Stimulated activated naive B cell treated with anti-CD40 and anti-IgM and Interleukin-4, amounts not matched to agents 10 μg/mL and 1 μg/mL and 100 μg/mL, for 72 hours (primary cell): ENCODE data around the gene SH3RF1.
A peak's percentile ranks its signal among the peaks of the same experiment; 100 is the strongest.

Experiments
- ATAC-seq, 2 donors: fragments of 150-1000 bp; cut with Tn5 transposase; replicated peaks; 2 replicates each; pipeline ENCODE4 v1.10.0; 2021; ENCODE audit warnings: moderate library complexity in 1 of 2
- DNase-seq: peaks from one replicate; pipeline ENCODE4 v3.0.0; 2021
- H3K27ac Mint-ChIP-seq: one replicate; pipeline ENCODE4 v1.8.0; 2022; ENCODE audit warnings: mild to moderate bottlenecking, mixed read lengths
- H3K27me3 Mint-ChIP-seq, 2 donors: one replicate each; pipeline ENCODE4 v1.8.0; 2022; ENCODE audit warnings: mixed read lengths in 2 of 2
- H3K36me3 Mint-ChIP-seq, 2 donors: one replicate each; pipeline ENCODE4 v1.8.0; 2022; ENCODE audit warnings: mixed read lengths in 2 of 2, mild to moderate bottlenecking in 1 of 2
- H3K4me1 Mint-ChIP-seq, 2 donors: one replicate each; pipeline ENCODE4 v1.8.0; 2022; ENCODE audit warnings: mixed read lengths in 2 of 2, mild to moderate bottlenecking in 1 of 2
- H3K4me3 Mint-ChIP-seq, 2 donors: one replicate each; pipeline ENCODE4 v1.8.0; 2022; ENCODE audit warnings: mild to moderate bottlenecking in 2 of 2, mixed read lengths in 2 of 2, moderate library complexity in 1 of 2
- H3K9me3 Mint-ChIP-seq, 2 donors: one replicate each; pipeline ENCODE4 v1.8.0; 2022; ENCODE audit warnings: mixed read lengths in 2 of 2, mild to moderate bottlenecking in 1 of 2

SH3RF1 gene

DNA sequence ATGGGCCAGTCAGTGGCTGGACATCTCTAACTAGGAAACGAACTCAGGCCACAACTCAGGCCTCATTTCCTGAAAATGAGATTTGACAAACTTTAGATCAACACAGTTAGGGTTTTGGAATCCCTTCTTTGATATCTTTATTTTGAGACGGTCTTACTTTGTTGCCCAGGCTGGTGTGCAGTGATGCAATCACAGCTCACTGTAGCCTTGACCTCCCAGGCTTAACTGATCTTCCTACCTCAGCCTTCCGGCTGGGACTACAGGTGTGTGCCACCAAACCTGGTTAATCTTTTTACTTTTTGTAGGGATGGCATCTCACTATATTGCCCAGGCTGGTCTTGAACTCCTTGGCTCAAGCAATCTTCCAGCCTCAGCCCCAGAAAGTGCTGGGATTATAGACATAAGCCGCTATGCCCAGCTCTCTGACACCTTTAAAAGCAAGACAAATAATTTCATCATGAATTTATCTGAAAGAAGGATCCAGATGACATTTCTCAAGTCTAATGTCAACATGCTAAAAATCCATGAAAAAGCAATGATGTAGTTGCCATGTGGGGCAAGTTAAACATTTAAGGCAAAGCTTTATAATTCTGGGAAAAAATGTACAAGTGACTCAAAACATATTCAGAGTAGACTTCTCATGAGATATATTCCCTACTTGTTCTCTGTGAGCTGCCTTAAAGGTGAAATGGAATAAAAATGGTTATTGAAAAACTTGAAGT lies 171.6 kb downstream of the SH3RF1 start:
- H3K4me1 Mint-ChIP-seq: peaks cover 31 to 43% of the 10 kb centered on the region in 2 donors
- DNase-seq (no peak), ATAC-seq (no peak)
- peaks cover 2 to 4% of the 10 kb centered on the region in 2 donors for H3K9me3 Mint-ChIP-seq
- no peaks in the 10 kb centered on the region for H3K27me3 Mint-ChIP-seq
- peaks cover 0 to 7% of the 10 kb centered on the region in 2 donors for H3K36me3 Mint-ChIP-seq
- peak overlapping the region; percentile 90 for H3K27ac Mint-ChIP-seq
- no peak overlapping the region for H3K4me3 Mint-ChIP-seq

DNA sequence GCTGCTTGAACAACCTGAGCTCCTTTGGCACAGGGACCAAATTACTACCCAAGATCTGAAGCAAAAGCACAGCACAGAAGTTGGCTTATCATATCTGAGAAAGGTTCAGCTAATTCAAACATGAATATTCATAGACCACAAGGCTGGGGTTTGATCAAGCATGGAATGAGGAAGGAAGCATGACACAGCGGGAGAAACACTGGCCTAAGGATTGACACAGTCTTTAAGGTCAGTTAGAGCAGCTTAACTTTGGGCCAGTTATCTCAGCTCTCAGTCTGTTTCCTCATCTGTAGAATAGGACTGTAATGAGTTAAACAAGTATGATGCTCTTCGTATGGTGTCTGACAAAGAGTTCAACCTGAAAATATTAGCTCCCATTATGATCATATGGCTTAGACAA lies 172.2 kb downstream of the SH3RF1 start:
- peaks cover 2 to 4% of the 10 kb centered on the region in 2 donors for H3K9me3 Mint-ChIP-seq
- H3K4me1 Mint-ChIP-seq: peaks cover 31 to 43% of the 10 kb centered on the region in 2 donors
- DNase-seq (peak; percentile 50), ATAC-seq (peak; percentile 81 to 85)
- peak overlapping the region; percentile 39 to 42 for H3K4me3 Mint-ChIP-seq
- H3K36me3 Mint-ChIP-seq: peaks cover 0 to 7% of the 10 kb centered on the region in 2 donors
- H3K27ac Mint-ChIP-seq: peak overlapping the region; percentile 90
- no peaks in the 10 kb centered on the region for H3K27me3 Mint-ChIP-seq

DNA sequence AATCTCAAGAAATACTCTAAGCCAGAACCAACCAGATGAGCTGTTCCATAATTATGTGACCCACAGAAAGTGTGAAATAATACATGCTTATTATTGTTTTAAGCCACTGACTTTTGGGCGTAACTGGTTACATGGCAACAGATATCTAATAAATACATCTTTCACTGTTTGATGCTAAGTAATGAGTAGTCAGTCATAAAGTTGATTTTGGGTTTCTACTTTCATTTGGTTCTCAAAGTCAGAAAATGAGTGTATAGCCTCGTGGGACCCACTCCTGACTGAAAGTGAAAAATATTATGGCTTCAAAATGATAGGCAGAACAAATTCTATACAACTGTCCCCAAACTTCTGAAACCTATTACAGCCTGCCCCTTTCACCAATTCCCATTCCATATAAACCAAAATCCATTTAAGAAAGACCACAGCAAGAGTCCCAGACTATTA lies 172.7 kb downstream of the SH3RF1 start:
- H3K27me3 Mint-ChIP-seq: no peaks in the 10 kb centered on the region
- peak overlapping the region; percentile 39 to 42 for H3K4me3 Mint-ChIP-seq
- peaks cover 0 to 7% of the 10 kb centered on the region in 2 donors for H3K36me3 Mint-ChIP-seq
- H3K27ac Mint-ChIP-seq: peak overlapping the region; percentile 90
- H3K4me1 Mint-ChIP-seq: peaks cover 33 to 48% of the 10 kb centered on the region in 2 donors
- peak; percentile 21 for DNase-seq
- ATAC-seq: peak; percentile 67 to 69
- peaks cover 2 to 4% of the 10 kb centered on the region in 2 donors for H3K9me3 Mint-ChIP-seq

DNA sequence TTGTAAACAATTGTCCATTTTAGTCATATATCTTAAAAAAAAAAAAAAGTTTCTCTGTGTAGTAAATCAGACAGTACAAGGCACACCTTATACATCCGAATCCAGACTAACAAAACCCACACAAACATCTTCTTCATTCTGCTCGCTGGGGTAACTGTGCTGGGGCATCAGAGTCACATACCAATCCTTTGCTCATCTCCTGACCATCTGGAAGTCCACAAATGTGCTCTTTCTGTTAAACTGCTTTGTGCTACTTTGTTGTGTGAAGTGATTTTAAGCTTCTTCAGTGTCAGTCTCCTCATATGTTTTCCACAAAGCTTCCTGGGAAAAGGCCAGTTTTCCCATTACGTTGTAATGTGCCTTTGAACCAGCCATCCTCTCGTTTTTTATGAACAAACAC lies 174.5 kb downstream of the SH3RF1 start:
- Mint-ChIP-seq H3K27me3 (no peaks in the 10 kb centered on the region), H3K4me3 (no peak overlapping the region), H3K27ac (no peak overlapping the region), H3K36me3 (peaks cover 0 to 7% of the 10 kb centered on the region in 2 donors), H3K9me3 (peaks cover 2 to 4% of the 10 kb centered on the region in 2 donors), H3K4me1 (peaks cover 33 to 48% of the 10 kb centered on the region in 2 donors)
- no peak for ATAC-seq
- DNase-seq: no peak

DNA sequence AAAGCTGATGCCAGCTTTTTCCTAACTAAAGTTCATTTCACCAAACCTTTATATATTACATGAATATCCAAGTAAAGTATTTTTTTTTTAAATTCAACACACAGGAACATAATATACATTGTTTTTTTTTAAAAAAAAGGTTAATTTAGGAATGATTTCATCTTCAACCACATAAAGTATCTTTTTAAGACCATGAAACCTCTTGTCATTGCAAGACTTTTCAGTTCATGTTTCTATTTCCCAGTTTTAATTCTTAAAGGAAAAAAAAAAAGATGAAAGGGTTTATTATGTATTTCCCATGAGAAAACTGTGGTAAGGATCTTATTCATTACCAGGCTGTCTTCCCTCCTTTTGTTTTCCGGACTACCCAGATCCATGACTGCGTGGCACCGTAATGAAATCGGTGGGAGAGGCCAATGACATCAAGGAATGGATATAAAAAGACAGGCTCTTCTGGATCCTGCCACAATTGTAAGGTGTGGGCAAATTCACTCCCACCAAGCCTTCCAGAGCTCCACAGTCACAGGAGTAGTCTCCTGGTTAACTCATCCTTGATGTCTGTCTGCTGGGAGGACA lies 176.0 kb downstream of the SH3RF1 start:
- Mint-ChIP-seq H3K36me3 (peaks cover 0 to 11% of the 10 kb centered on the region in 2 donors), H3K9me3 (peaks cover 7 to 8% of the 10 kb centered on the region in 2 donors), H3K27me3 (no peaks in the 10 kb centered on the region), H3K4me3 (no peak overlapping the region), H3K4me1 (peaks cover 22 to 35% of the 10 kb centered on the region in 2 donors), H3K27ac (peak overlapping the region; percentile 14)
- DNase-seq (no peak), ATAC-seq (no peak)

DNA sequence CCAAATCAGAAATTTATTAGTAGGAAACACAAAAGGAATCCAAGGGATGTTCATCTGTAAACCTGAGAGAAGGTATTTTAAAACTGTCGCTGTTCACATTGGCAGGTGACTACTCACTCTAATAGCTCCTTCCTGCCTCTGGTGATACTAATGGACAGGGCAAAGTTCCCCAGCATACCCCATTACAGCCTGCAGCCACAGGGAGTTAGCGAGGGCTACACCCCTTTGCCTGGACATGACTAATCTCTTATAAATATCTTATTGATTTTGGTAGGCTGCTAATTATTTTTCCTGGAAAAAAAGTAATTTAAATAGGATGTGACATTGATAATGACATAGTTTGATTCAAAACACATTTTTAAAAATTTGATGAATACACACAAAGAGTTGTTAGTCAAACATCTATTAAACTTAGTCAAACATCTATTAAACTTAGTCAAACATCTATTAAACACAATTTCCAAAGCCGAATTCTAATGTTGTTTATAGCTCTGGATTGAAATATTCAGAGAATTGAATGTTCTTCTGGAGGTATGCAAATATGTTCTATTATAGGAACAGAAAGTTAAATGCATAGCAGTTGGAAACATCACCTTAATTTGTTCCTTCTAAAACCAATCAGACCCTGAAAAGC lies 177.8 kb downstream of the SH3RF1 start:
- H3K9me3 Mint-ChIP-seq: peaks cover 9 to 14% of the 10 kb centered on the region in 2 donors
- DNase-seq (no peak), ATAC-seq (no peak)
- H3K27ac Mint-ChIP-seq: no peak overlapping the region
- no peak overlapping the region for H3K4me3 Mint-ChIP-seq
- peaks cover 10 to 18% of the 10 kb centered on the region in 2 donors for H3K4me1 Mint-ChIP-seq
- H3K27me3 Mint-ChIP-seq: no peaks in the 10 kb centered on the region
- peaks cover 0 to 14% of the 10 kb centered on the region in 2 donors for H3K36me3 Mint-ChIP-seq

DNA sequence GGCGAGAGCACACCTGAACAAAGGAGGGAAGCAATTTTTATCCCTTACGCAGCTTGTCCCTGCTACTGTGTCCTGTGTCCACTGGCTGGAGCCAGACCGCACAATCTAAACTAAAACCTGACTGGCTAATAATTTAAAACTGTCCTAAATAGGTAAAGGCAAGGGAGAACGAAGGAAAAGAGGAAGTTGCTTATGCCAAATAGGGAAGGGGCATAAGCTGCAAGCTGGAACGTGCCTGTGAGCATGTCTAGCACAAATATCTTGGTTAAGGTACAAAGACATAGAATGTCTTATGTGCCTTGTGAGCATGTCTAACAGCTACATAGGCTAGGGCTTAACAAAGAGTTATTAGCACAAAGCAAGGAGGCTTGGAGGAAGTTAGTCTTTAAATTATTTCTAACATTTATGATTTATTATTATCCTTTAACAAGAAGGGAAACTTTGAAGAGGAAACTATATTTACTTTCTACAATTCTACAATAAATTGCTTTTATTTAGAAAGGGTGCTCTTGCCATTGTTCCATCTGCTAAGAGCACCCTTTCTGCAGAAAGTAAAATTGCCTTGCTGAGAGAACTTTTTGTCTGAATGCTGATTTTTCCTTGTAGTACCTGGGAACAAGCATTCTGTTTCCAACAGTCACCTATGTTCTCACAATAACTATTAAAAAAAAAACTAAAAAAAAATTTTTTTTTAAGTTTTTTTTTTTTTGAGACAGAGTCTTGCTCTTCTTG lies 180.1 kb downstream of the SH3RF1 start:
- no peak for ATAC-seq
- Mint-ChIP-seq H3K9me3 (peaks cover 7 to 10% of the 10 kb centered on the region in 2 donors), H3K36me3 (peaks cover 0 to 7% of the 10 kb centered on the region in 2 donors), H3K4me3 (no peak overlapping the region), H3K27me3 (no peaks in the 10 kb centered on the region), H3K4me1 (peaks cover 5 to 11% of the 10 kb centered on the region in 2 donors), H3K27ac (no peak overlapping the region)
- no peak for DNase-seq

DNA sequence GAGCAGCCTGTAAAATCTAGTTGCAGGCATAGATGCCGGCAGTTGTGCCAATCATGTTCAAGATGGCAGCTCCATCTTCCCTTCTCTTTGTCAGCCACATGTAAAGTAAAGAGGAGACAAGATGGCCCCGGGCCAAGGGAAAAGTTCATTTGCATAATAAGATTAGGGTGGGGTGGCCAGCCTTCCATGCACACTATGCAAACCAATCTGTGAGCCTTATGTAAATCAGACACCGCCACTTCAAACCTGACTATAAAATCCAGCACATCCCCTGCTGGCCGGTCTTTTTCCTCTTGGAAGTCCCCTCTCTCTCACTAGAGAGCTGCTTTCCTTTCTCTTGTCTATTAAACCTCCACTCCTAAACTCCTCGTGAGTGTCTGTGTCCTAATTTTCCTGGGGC lies 181.8 kb downstream of the SH3RF1 start:
- ATAC-seq: no peak
- H3K27ac Mint-ChIP-seq: no peak overlapping the region
- peaks cover 0 to 7% of the 10 kb centered on the region in 2 donors for H3K36me3 Mint-ChIP-seq
- H3K9me3 Mint-ChIP-seq: peaks cover 7 to 10% of the 10 kb centered on the region in 2 donors
- no peak for DNase-seq
- no peak overlapping the region for H3K4me3 Mint-ChIP-seq
- H3K4me1 Mint-ChIP-seq: peaks cover 2 to 5% of the 10 kb centered on the region in 2 donors
- no peaks in the 10 kb centered on the region for H3K27me3 Mint-ChIP-seq

DNA sequence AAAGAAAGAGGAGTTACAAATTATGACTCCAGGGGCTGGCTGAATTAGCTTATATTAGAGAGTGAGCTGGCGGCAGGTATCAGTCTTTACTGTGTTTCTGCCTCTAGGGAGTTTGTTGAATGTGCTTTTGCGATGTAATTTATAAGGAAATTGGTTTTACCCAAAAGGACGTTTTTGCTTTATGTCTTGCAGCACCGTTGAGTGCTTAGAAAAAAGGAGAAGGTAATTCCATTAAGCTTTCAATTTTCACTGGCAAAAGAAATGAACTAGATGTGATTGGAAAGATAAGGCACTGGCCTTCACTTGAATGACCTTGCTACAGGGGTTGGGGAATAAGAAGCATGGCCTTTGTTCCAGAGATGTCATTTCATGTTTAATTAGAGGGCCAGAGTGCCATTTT lies 185.8 kb downstream of the SH3RF1 start:
- Mint-ChIP-seq H3K4me1 (peaks cover 10 to 16% of the 10 kb centered on the region in 2 donors), H3K27me3 (no peaks in the 10 kb centered on the region), H3K9me3 (peaks cover 2 to 6% of the 10 kb centered on the region in 2 donors), H3K27ac (no peak overlapping the region), H3K36me3 (peaks cover 0 to 3% of the 10 kb centered on the region in 2 donors), H3K4me3 (no peak overlapping the region)
- DNase-seq (no peak), ATAC-seq (no peak)

DNA sequence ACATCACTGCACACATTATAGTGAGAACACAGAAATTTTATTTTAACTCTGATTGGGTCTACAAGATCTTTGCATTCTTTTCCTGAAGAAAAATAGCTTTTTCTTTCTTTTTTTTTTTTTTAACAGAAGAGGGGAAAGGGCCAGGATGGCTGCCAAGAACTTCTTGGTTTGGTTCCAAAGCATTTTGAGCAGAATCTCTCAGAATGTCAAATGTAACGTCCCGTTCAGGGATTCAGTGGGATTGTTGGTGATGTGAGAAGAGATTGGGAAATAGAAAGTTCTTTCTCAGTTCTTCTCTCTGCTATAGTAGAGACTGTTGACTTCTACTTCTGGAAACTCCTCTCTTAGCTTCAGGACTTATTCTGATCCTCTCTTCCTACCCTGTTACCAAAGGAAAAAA lies 189.8 kb downstream of the SH3RF1 start:
- Mint-ChIP-seq H3K36me3 (no peaks in the 10 kb centered on the region), H3K27me3 (no peaks in the 10 kb centered on the region), H3K27ac (no peak overlapping the region), H3K4me1 (peaks cover 17 to 23% of the 10 kb centered on the region in 2 donors), H3K4me3 (no peak overlapping the region), H3K9me3 (no peaks in the 10 kb centered on the region)
- ATAC-seq: peak in 1 of 2 donors; percentile 15
- DNase-seq: no peak

DNA sequence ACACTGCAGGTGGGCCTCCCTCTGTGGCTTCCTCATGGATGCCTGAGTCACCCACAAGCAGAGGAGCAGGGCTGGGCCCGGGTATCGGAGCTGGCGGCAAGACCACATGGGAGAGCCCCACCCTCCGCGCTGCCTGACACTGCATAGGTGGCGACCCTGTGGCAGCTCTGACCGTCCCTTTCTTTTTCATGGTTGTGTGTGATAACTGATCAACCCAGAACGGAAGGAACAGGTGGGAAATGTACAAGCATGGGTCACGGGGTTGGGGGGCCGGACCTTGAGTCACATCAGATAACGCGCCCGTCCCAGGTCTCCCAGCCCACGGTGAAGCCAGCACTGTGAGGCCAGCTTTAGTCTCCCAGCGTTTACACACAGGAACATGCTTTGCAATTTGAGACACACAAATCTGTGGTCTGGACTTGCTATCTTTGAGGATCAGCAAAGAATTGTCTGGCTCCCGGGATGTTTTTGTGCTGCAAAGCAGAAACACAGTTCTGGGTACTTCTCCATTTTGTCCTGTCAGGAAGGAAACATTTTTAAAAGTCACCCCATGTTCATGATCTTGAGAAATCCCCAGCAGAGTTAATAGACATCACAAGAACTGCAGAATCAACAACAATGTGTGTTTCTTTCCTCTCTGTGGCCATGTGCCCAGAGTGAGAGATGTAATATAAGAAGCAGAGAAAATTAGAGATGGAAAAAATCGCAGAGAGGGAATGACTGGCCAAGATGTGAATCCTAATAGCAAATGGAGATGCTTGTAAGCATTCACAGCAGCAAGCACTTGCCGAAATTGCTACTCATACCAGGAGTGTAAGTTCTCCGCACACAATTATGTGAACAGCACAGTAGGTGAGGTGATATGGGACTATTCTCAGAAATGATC lies 190.6 kb downstream of the SH3RF1 start:
- peak; percentile 76 to 80 for ATAC-seq
- Mint-ChIP-seq H3K27me3 (no peaks in the 10 kb centered on the region), H3K4me3 (peak overlapping the region; percentile 78 to 79), H3K27ac (peak overlapping the region; percentile 62), H3K9me3 (no peaks in the 10 kb centered on the region), H3K4me1 (peaks cover 17 to 23% of the 10 kb centered on the region in 2 donors), H3K36me3 (no peaks in the 10 kb centered on the region)
- peak; percentile 14 for DNase-seq

DNA sequence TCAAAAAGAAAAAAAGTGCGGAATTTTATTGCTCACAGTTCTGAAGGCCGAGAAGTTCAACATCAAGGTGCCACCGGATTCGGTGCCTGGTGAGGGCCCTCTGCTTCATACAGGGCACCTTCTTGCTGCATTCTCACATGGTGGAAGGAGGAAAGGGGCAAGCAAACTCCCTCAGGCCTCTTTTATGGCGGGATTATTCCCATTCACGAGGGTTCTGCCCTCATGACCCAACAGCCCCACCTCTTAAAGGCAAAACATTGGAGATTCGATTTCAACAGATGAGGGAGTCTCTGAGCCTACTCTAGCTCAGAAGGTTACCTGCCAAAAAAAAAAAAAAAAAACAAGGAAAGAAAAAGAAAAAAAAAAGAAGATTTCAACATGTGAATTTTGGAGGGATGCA lies 196.6 kb downstream of the SH3RF1 start:
- H3K9me3 Mint-ChIP-seq: no peaks in the 10 kb centered on the region
- no peaks in the 10 kb centered on the region for H3K36me3 Mint-ChIP-seq
- no peak overlapping the region for H3K27ac Mint-ChIP-seq
- H3K27me3 Mint-ChIP-seq: no peaks in the 10 kb centered on the region
- DNase-seq (no peak), ATAC-seq (no peak)
- no peak overlapping the region for H3K4me3 Mint-ChIP-seq
- no peaks in the 10 kb centered on the region for H3K4me1 Mint-ChIP-seq

DNA sequence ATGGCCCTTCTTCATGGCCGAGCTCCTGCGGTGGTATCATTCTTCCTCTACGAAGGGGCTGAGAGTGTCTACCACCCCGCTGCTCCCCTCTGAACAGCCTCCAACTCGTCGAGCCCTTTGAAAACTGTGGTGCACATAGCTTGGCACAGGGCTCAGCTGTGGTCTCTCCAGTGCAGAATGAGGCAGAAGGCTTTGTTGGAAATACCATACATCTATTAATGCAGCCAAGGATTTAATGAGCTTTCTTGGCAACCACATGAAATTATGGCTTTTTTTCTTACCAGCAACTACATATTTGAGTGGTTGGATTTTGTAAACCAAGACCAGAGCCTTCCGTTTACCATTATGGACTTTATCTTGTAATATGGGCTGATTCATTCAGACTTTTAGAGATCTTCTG lies 199.0 kb downstream of the SH3RF1 start:
- H3K36me3 Mint-ChIP-seq: no peaks in the 10 kb centered on the region
- no peak overlapping the region for H3K27ac Mint-ChIP-seq
- DNase-seq (no peak), ATAC-seq (no peak)
- no peak overlapping the region for H3K4me3 Mint-ChIP-seq
- no peaks in the 10 kb centered on the region for H3K27me3 Mint-ChIP-seq
- peaks cover 4 to 8% of the 10 kb centered on the region in 2 donors for H3K4me1 Mint-ChIP-seq
- peaks cover 0 to 2% of the 10 kb centered on the region in 2 donors for H3K9me3 Mint-ChIP-seq
